GM12878 (cell line): Measurements from ENCODE around the gene ZPBP. TPM values are rescaled to one million over a fixed set of nuclear protein-coding genes. Genes with fewer than 3 reads are reported as not detected.

ENCODE experiments used
- ATAC-seq: fragments of 200-7000 bp; cut with Tn5 transposase; 3 replicates; pipeline ENCODE4 v1.9.1; 2020; ENCODE audit warnings: mild to moderate bottlenecking, moderate library complexity
- BruUV-seq: library from RNA; stranded (reverse); fragments of 400-500 nt; replicated peaks from 2 replicates; lab custom pipeline; 2021; lab: Mats Ljungman, UMichigan
- CTCF ChIA-PET: fragments of 300-600 bp; sonication (Branson Sonifier 250); formaldehyde crosslinking; extraction: SDS; loops from one replicate; lab custom pipeline; 2021; ENCODE audit warnings: inconsistent platforms; lab: Yijun Ruan, JAX
- POLR2A ChIA-PET: fragments of 350-600 bp; formaldehyde crosslinking; extraction: SDS; loops from one replicate; lab custom pipeline; 2021; ENCODE audit warnings: inconsistent platforms; lab: Charles Lee
- RAD21 ChIA-PET: fragments of 300-600 bp; sonication (Branson Sonifier 250); formaldehyde crosslinking; loops from one replicate; lab custom pipeline; 2023; ENCODE audit warnings: antibody characterized with exemption; ENCODE audit not compliant: unreplicated experiment; lab: Charles Lee
- SMC1A ChIA-PET: fragments of 300-600 bp; sonication (Branson Sonifier 250); formaldehyde crosslinking; loops from one replicate; lab custom pipeline; 2023; ENCODE audit not compliant: unreplicated experiment, uncharacterized antibody; lab: Charles Lee
- DNase-seq: peaks from one replicate; pipeline ENCODE4 v3.0.0-alpha.2; 2011; ENCODE audit warnings: low read depth, low spot score
- FAIRE-seq: peaks from 3 replicates; lab custom pipeline; 2011; peaks lifted over from hg19 to GRCh38; lab: Jason Lieb, UNC
- H2AFZ ChIP-seq: 2 replicates; pipeline ENCODE4 v1.6.0; 2011; ENCODE audit warnings: low read depth, low read length, control low read depth; ENCODE audit not compliant: control insufficient read depth
- H3K27ac ChIP-seq: 2 replicates; pipeline ENCODE4 v1.5.1; 2011; ENCODE audit warnings: control low read depth; ENCODE audit not compliant: control insufficient read depth, insufficient read depth
- H3K27me3 ChIP-seq, 2 experiments: replicated peaks in 1 of 2; 2 replicates each; pipeline versions ENCODE4 v1.6.0 to v1.6.1; 2011; ENCODE audit warnings: low read length in 1 of 2; ENCODE audit not compliant: control insufficient read depth in 2 of 2, insufficient read depth in 2 of 2
- H3K36me3 ChIP-seq, 2 experiments: 2 replicates each; pipeline ENCODE4 v1.5.1; 2011; ENCODE audit warnings: low read length in 1 of 2; ENCODE audit not compliant: control insufficient read depth in 2 of 2, insufficient read depth in 2 of 2
- H3K4me1 ChIP-seq: 2 replicates; pipeline ENCODE4 v1.6.1; 2011; ENCODE audit warnings: mild to moderate bottlenecking, low read length, moderate library complexity, mixed read lengths; ENCODE audit not compliant: control insufficient read depth, insufficient read depth
- H3K4me2 ChIP-seq: 2 replicates; pipeline ENCODE4 v1.6.0; 2011; ENCODE audit warnings: control low read depth; ENCODE audit not compliant: control insufficient read depth, insufficient read depth
- H3K4me3 ChIP-seq: fragments of 200-600 bp; sonication (generic); 2 replicates; pipeline ENCODE4 v1.5.1; 2016
- H3K79me2 ChIP-seq: 2 replicates; pipeline ENCODE4 v1.6.0; 2011; ENCODE audit warnings: low read length; ENCODE audit not compliant: control insufficient read depth, insufficient read depth
- H3K9ac ChIP-seq: 2 replicates; pipeline ENCODE4 v1.8.0; 2011; ENCODE audit warnings: low read length, control low read depth, mixed read lengths; ENCODE audit not compliant: control insufficient read depth, insufficient read depth
- H3K9me3 ChIP-seq: replicated peaks from 3 replicates; pipeline ENCODE4 v1.5.1; 2011; ENCODE audit warnings: mild to moderate bottlenecking, low read length; ENCODE audit not compliant: control insufficient read depth, insufficient read depth
- H4K20me1 ChIP-seq: 2 replicates; pipeline ENCODE4 v1.6.0; 2011; ENCODE audit not compliant: control insufficient read depth, insufficient read depth
- PAX5 ChIP-seq: IDR thresholded peaks from 2 replicates; pipeline ENCODE4 v1.6.1; 2011; ENCODE audit warnings: low read depth, low read length, borderline replicate concordance
- SIX5 ChIP-seq: IDR thresholded peaks from 2 replicates; pipeline ENCODE4 v1.6.1; 2011; ENCODE audit warnings: mild to moderate bottlenecking, low read depth, low read length, moderate library complexity; ENCODE audit not compliant: severe bottlenecking
- TAF1 ChIP-seq: IDR thresholded peaks from 2 replicates; pipeline ENCODE4 v1.6.1; 2011; ENCODE audit warnings: mild to moderate bottlenecking, low read depth, low read length, borderline replicate concordance
- WGBS: methylation state at CpG from one replicate; pipeline ENCODE4 v1.1.6; 2016; ENCODE audit warnings: low lambda C conversion rate; ENCODE audit not compliant: insufficient replicate concordance, insufficient coverage; ENCODE audit errors: missing lambda C conversion rate; 5-methylcytosine and 5-hydroxymethylcytosine counted together
- in situ Hi-C: fragments of 300-500 bp; cut with MboI; formaldehyde crosslinking; loops from 9 replicates; pipeline ENCODE4 v1.14.3; 2018; ENCODE audit warnings: mixed read lengths
- intact Hi-C: fragments of 100-400 bp; cut with micrococcal nuclease; formaldehyde crosslinking; loops from one replicate; pipeline ENCODE4 v1.14.2; 2022; ENCODE audit not compliant: unreplicated experiment
- polyA plus RNA-seq, 11 experiments: library from polyadenylated mRNA; depleted of rRNA in 4 of 11; unstranded in 6 of 11; stranded (reverse) in 5 of 11; fragments of >200 nt; fragmentation: Nextera tagmentation in 4 of 11; fragmentation: Illumina TruSeq in 1 of 11; extraction: Ambion mirVana in 4 of 11; extraction: Trizol in 1 of 11; gene quantifications; 1 replicate in 1 of 11; 2 replicates in 10 of 11; pipeline versions ENCODE4 v1.2.1 to v1.2.3, GENCODE V29; 2011 to 2016; ENCODE audit warnings: inconsistent platforms in 2 of 11, missing spikeins in 2 of 11, low read depth in 1 of 11
- total RNA-seq, 4 experiments: library from RNA; depleted of rRNA in 3 of 4; stranded (reverse); fragments of >200 nt in 3 of 4; fragmentation: Illumina TruSeq in 1 of 4; extraction: Trizol in 1 of 4; gene quantifications; 2 replicates each; pipeline versions ENCODE4 v1.2.1 to v1.2.3, GENCODE V29; 2013 to 2021
- TF ChIP-seq, protein P1 (sequence below): fragments of 450-650 bp; IDR thresholded peaks from 2 replicates; pipeline ENCODE4 v1.6.1; 2016; ENCODE audit warnings: mild to moderate bottlenecking

Gene ZPBP
- total and polyA plus RNA-seq, 10 of the 15 experiments (the other 5 are each of a cell fraction or from before 2014, with no cell fraction given): not detected

DNA sequence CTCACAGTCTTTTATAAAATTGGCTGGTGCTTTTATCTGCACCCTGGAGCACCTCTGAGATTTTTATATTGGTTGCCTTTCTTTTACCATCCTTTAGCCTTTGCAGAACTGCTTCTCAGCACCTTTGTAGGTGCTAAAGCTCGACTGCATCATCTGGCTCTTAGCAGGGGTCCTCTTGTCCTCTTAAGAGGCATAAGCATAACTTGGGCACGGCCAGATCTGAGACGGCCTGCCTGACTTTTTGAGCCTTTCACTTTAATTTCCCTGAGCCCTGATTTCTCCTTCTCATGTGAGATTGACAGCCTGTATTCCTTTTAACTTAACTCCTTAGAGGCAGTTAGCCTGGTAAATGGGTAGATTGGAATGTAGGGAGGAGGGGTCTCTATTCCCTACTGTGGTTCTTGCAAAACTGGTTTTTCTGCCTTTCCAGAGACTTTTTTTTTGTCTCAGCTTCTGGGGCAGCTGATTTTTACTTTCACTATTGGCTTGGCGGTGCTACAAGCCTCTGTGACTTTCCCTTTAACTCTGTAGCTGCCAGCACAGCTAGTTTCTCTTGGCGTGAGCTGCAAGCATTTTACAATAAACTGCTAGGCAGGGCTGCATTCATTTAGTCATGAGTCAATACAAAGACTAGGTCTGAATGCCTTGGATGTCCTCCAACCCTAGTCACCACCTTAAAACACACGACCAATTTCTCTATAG, 24.0 kb downstream of the ZPBP start:
- Histone ChIP-seq H3K79me2 (no peaks in the 10 kb centered on the region), H3K9me3 (peaks cover 12% of the 10 kb centered on the region; the same call in 2 of the 3 replicates), H3K27ac (no peak overlapping the region), H4K20me1 (no peaks in the 10 kb centered on the region), H2AFZ (peak overlapping the region; percentile 88), H3K4me3 (peak overlapping the region; percentile 45; the same call in 1 of the 2 replicates), H3K4me2 (peak overlapping the region; percentile 85), H3K4me1 (peaks cover 5% of the 10 kb centered on the region), H3K9ac (no peak overlapping the region; the same call in none of the 2 replicates), H3K36me3 (no peaks in the 10 kb centered on the region), H3K27me3 (no peaks in the 10 kb centered on the region)
- FAIRE-seq: no peak
- SMC1A ChIA-PET: interaction anchor here (0.9 to 1.8 kb wide), 3 partner anchors 13 to 20 kb away, joined by 3 to 6 read pairs (median 5); no protein-coding TSS in a partner anchor
- RAD21 ChIA-PET: interaction anchor here (1.0 kb wide), 1 partner anchor 23 kb away, joined by 3 read pairs; no protein-coding TSS in a partner anchor
- 0% methylated on average over 6 of the region's 6 CpGs for WGBS
- POLR2A ChIA-PET: interaction anchor here (1.2 kb wide), 1 partner anchor 14 kb away, joined by 3 read pairs; no protein-coding TSS in a partner anchor
- no TSS peak for BruUV-seq
- in situ Hi-C loops (no loop called here), intact Hi-C loops (no loop called here)
- peak; percentile 9 for DNase-seq
- ATAC-seq: peak; percentile 84
- CTCF ChIA-PET: interaction anchor here (1.4 to 1.8 kb wide), 2 partner anchors 24 to 1093 kb away, joined by 5 to 7 read pairs; partner anchors contain the start of gene ZPBP
- TF ChIP-seq SIX5 (no peak), PAX5 (no peak), TAF1 (0 out of 2 replicates have a peak, but pooled peaks have one; percentile 20)
- TF ChIP-seq, protein P1, sequence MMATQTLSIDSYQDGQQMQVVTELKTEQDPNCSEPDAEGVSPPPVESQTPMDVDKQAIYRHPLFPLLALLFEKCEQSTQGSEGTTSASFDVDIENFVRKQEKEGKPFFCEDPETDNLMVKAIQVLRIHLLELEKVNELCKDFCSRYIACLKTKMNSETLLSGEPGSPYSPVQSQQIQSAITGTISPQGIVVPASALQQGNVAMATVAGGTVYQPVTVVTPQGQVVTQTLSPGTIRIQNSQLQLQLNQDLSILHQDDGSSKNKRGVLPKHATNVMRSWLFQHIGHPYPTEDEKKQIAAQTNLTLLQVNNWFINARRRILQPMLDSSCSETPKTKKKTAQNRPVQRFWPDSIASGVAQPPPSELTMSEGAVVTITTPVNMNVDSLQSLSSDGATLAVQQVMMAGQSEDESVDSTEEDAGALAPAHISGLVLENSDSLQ: peak; percentile 60
